A549 (cell line): ENCODE data around the gene DYNC1I2. TPM values are rescaled to one million over a fixed set of nuclear protein-coding genes. Genes with fewer than 3 reads are reported as not detected.

Source experiments
- ATAC-seq, 2 experiments: fragments of 200-7000 bp in 1 of 2; fragments of >200 bp in 1 of 2; cut with Nextera tagmentation in 1 of 2; cut with Tn5 transposase in 1 of 2; 3 replicates each; pipeline versions ENCODE4 v1.8.0 to v1.9.1; 2018 to 2020; ENCODE audit warnings: mild to moderate bottlenecking in 1 of 2, moderate library complexity in 1 of 2
- CTCF ChIA-PET: fragments of 300-600 bp; sonication (Branson Sonifier 250); formaldehyde crosslinking; extraction: SDS; loops from one replicate; lab custom pipeline; 2021; ENCODE audit warnings: antibody characterized with exemption, inconsistent platforms; lab: Yijun Ruan, JAX
- POLR2A ChIA-PET: fragments of 350-600 bp; formaldehyde crosslinking; extraction: SDS; loops from one replicate; lab custom pipeline; 2021; ENCODE audit warnings: antibody characterized with exemption, inconsistent platforms; lab: Yijun Ruan, JAX
- DNase-seq, 2 experiments: peaks; one replicate each; pipeline versions ENCODE4 v3.0.0 to v3.0.0-alpha.2; 2011 to 2016; ENCODE audit warnings: low read depth in 1 of 2, low spot score in 1 of 2
- FAIRE-seq: peaks from 2 replicates; lab custom pipeline; 2011; peaks lifted over from hg19 to GRCh38; lab: Jason Lieb, UNC
- H3K27ac ChIP-seq, 2 experiments: fragments of >200 bp; sonication (Bioruptor Twin); formaldehyde crosslinking; 3 replicates each; pipeline ENCODE4 v1.5.1; 2016 to 2017
- H3K4me1 ChIP-seq: fragments of >200 bp; sonication (Bioruptor Twin); formaldehyde crosslinking; 3 replicates; pipeline ENCODE4 v1.6.1; 2016
- H3K4me2 ChIP-seq: fragments of >200 bp; sonication (Bioruptor Twin); formaldehyde crosslinking; 3 replicates; pipeline ENCODE4 v1.6.1; 2016
- H3K4me3 ChIP-seq: fragments of >200 bp; sonication (Bioruptor Twin); formaldehyde crosslinking; 3 replicates; pipeline ENCODE4 v1.5.1; 2016
- H3K9me3 ChIP-seq: fragments of >200 bp; sonication (Bioruptor Twin); formaldehyde crosslinking; 3 replicates; pipeline ENCODE4 v1.6.1; 2016
- BHLHE40 ChIP-seq: IDR thresholded peaks from 2 replicates; pipeline ENCODE4 v1.6.1; 2012; ENCODE audit warnings: low read depth, low read length, inconsistent platforms
- CBX2 ChIP-seq: fragments of 200-600 bp; sonication (generic); IDR thresholded peaks from 2 replicates; pipeline ENCODE4 v1.6.1; 2016; ENCODE audit warnings: low read depth, mild to moderate bottlenecking, borderline replicate concordance
- CBX8 ChIP-seq: fragments of 200-600 bp; sonication (generic); IDR thresholded peaks from 2 replicates; pipeline ENCODE4 v1.6.1; 2016
- EHF ChIP-seq: fragments of 250-450 bp; sonication (Bioruptor Pico); IDR thresholded peaks from 2 replicates; pipeline ENCODE4 v1.5.0; 2020; ENCODE audit warnings: mild to moderate bottlenecking
- EHMT2 ChIP-seq: fragments of 200-600 bp; sonication (generic); IDR thresholded peaks from 2 replicates; pipeline ENCODE4 v1.6.1; 2016; ENCODE audit warnings: antibody characterized with exemption, low read depth, mild to moderate bottlenecking, moderate library complexity
- ESRRA ChIP-seq: fragments of 150-350 bp; IDR thresholded peaks from 2 replicates; pipeline ENCODE4 v1.6.1; 2014; ENCODE audit warnings: mild to moderate bottlenecking, low read length, borderline replicate concordance
- FOSL2 ChIP-seq, 2 experiments: fragments of 450-650 bp in 1 of 2; fragments of >200 bp in 1 of 2; sonication (Bioruptor Twin) in 1 of 2; formaldehyde crosslinking; IDR thresholded peaks; 2 replicates each; pipeline versions ENCODE4 v1.5.0 to v1.6.1; 2016 to 2020; ENCODE audit warnings: mild to moderate bottlenecking in 1 of 2, moderate library complexity in 1 of 2
- HOXA7 ChIP-seq: fragments of 250-450 bp; sonication (Bioruptor Pico); IDR thresholded peaks from 2 replicates; pipeline ENCODE4 v1.5.0; 2020; ENCODE audit warnings: mild to moderate bottlenecking, moderate library complexity
- KDM1A ChIP-seq: fragments of 200-600 bp; sonication (generic); IDR thresholded peaks from 2 replicates; pipeline ENCODE4 v1.6.1; 2016; ENCODE audit warnings: low read depth, mild to moderate bottlenecking
- MAFK ChIP-seq: fragments of 450-650 bp; IDR thresholded peaks from 2 replicates; pipeline ENCODE4 v1.6.1; 2014; ENCODE audit not compliant: partially characterized antibody
- NPAS2 ChIP-seq: fragments of 250-450 bp; sonication (Bioruptor Pico); IDR thresholded peaks from 2 replicates; pipeline ENCODE4 v1.8.0; 2022; ENCODE audit warnings: mild to moderate bottlenecking, moderate library complexity, borderline replicate concordance
- NR3C1 ChIP-seq: fragments of >200 bp; sonication (Bioruptor Twin); formaldehyde crosslinking; IDR thresholded peaks from 3 replicates; pipeline ENCODE4 v1.6.1; 2017
- RFX5 ChIP-seq: fragments of 450-650 bp; IDR thresholded peaks from 2 replicates; pipeline ENCODE4 v1.7.1; 2014; ENCODE audit warnings: antibody characterized with exemption, mild to moderate bottlenecking, moderate library complexity
- TFCP2L1 ChIP-seq: fragments of 250-450 bp; sonication (Bioruptor Pico); IDR thresholded peaks from 2 replicates; pipeline ENCODE4 v1.5.0; 2021; ENCODE audit warnings: mild to moderate bottlenecking
- TP53 ChIP-seq: fragments of 250-450 bp; sonication (Bioruptor Pico); IDR thresholded peaks from 2 replicates; pipeline ENCODE4 v1.5.0; 2021; ENCODE audit warnings: mild to moderate bottlenecking, moderate library complexity
- ZFP36 ChIP-seq: fragments of 450-650 bp; IDR thresholded peaks from 2 replicates; pipeline ENCODE4 v1.6.1; 2014; ENCODE audit warnings: borderline replicate concordance; ENCODE audit not compliant: partially characterized antibody
- ZNF302 ChIP-seq: fragments of 250-450 bp; sonication (Bioruptor Pico); IDR thresholded peaks from 2 replicates; pipeline ENCODE4 v1.9.0; 2021; ENCODE audit warnings: inconsistent platforms, mild to moderate bottlenecking, moderate library complexity
- WGBS: methylation state at CpG from one replicate; pipeline ENCODE4 v1.1.6; 2017; ENCODE audit errors: missing lambda C conversion rate; 5-methylcytosine and 5-hydroxymethylcytosine counted together
- polyA plus RNA-seq, 4 experiments: library from polyadenylated mRNA; depleted of rRNA in 3 of 4; stranded (reverse); fragments of >200 nt; fragmentation: RNase III in 1 of 4; extraction: RNeasy Plus Mini Kit Qiagen cat#74134 plus additional on column Dnase treatment in 1 of 4; gene quantifications; 2 replicates in 3 of 4; 3 replicates in 1 of 4; pipeline ENCODE4 v1.2.3, GENCODE V29; 2011 to 2017
- TF ChIP-seq, protein P1 (sequence below): fragments of 450-650 bp; IDR thresholded peaks from 2 replicates; pipeline ENCODE4 v1.6.1; 2014; ENCODE audit warnings: antibody characterized with exemption
- TF ChIP-seq, protein P2 (sequence below): fragments of 250-450 bp; sonication (Bioruptor Pico); IDR thresholded peaks from 2 replicates; pipeline ENCODE4 v1.5.0; 2020; ENCODE audit warnings: low read depth, mild to moderate bottlenecking, moderate library complexity
- TF ChIP-seq, protein P3 (sequence below): fragments of >200 bp; sonication (Bioruptor Twin); formaldehyde crosslinking; IDR thresholded peaks from 3 replicates; pipeline ENCODE4 v1.5.1; 2016
- TF ChIP-seq, protein P4 (sequence below): fragments of 200-600 bp; sonication (generic); IDR thresholded peaks from 2 replicates; pipeline ENCODE4 v1.6.1; 2016; ENCODE audit warnings: antibody characterized with exemption, mild to moderate bottlenecking, moderate library complexity
- TF ChIP-seq, protein P5 (sequence below): fragments of 150-350 bp; IDR thresholded peaks from 2 replicates; pipeline ENCODE4 v1.6.1; 2014; ENCODE audit warnings: low read depth, mild to moderate bottlenecking, low read length
- TF ChIP-seq, protein P6 (sequence below): fragments of 250-450 bp; sonication (Bioruptor Pico); IDR thresholded peaks from 2 replicates; pipeline ENCODE4 v1.5.0; 2021; ENCODE audit warnings: mild to moderate bottlenecking, moderate library complexity, borderline replicate concordance
- TF ChIP-seq, protein P7 (sequence below): IDR thresholded peaks from 2 replicates; pipeline ENCODE4 v1.6.1; 2012

Gene DYNC1I2
- polyA plus RNA-seq, 2 of the 4 experiments (the other 2 are of a cell fraction): 87.6 to 150 TPM

DNA sequence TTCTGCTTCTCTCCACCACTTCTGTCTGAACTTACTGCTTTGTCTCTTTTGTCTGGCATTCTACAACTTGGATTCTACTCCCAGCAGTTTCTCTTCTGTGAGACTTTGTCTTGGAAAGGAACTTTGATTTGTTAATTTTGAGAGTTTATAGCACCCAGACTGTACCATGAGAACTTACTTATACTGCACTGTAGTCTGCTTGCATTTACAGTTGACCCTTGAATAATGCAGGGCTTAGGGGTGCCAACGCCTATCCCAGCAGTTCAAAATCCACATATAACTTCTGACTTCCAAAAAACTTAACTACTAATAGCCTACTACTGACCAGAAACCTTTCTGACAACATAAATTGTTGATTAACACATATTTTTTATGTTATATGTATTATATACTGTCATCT is 55.5 kb downstream of the DYNC1I2 start:
- Histone ChIP-seq H3K4me3 (no peak overlapping the region), H3K9me3 (no peaks in the 10 kb centered on the region), H3K4me2 (no peak overlapping the region), H3K27ac (no peak overlapping the region), H3K4me1 (no peaks in the 10 kb centered on the region)
- DNase-seq (no peak), ATAC-seq (no peak), FAIRE-seq (no peak)
- ChIA-PET POLR2A (no interaction called here), CTCF (no interaction called here)
- 56% methylated on average over 1 of the region's 1 CpG for WGBS
- TF ChIP-seq HOXA7 (CRISPR knock-in tag) (no peak), CBX2 (no peak)

DNA sequence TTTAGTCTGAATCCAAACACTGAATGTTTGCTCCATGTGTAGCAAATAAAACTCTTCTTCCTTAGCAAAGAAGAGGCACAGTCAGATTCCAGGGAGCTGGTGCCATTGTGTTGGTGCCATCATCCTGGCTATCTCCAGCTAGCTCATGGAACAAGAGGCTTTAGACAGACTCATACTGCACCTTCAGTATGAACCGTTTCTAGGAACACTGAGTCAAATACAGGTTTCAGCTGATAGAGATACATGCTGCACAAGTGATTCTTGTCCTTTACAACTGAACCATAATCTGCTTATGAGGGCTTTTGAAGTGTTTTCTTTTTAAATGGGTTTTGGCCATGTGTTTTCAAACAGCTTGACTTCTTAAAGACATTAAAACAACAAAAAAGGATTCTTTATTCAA is 57.9 kb downstream of the DYNC1I2 start:
- no peak for ATAC-seq
- CTCF ChIA-PET: no interaction called here
- WGBS: 65% methylated on average over 1 of the region's 1 CpG
- Histone ChIP-seq H3K27ac (no peak overlapping the region), H3K9me3 (no peaks in the 10 kb centered on the region), H3K4me2 (no peak overlapping the region), H3K4me1 (no peaks in the 10 kb centered on the region)
- POLR2A ChIA-PET: no interaction called here
- no peak for TF ChIP-seq RFX5
- TF ChIP-seq ZFP36: no peak
- no peak for TF ChIP-seq MAFK
- TF ChIP-seq NPAS2: no peak
- TF ChIP-seq, protein P1, sequence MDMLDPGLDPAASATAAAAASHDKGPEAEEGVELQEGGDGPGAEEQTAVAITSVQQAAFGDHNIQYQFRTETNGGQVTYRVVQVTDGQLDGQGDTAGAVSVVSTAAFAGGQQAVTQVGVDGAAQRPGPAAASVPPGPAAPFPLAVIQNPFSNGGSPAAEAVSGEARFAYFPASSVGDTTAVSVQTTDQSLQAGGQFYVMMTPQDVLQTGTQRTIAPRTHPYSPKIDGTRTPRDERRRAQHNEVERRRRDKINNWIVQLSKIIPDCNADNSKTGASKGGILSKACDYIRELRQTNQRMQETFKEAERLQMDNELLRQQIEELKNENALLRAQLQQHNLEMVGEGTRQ: no peak
- no peak for TF ChIP-seq EHF (CRISPR knock-in tag)
- TF ChIP-seq KDM1A: no peak
- TF ChIP-seq TP53 (CRISPR knock-in tag): no peak
- TF ChIP-seq, protein P2, sequence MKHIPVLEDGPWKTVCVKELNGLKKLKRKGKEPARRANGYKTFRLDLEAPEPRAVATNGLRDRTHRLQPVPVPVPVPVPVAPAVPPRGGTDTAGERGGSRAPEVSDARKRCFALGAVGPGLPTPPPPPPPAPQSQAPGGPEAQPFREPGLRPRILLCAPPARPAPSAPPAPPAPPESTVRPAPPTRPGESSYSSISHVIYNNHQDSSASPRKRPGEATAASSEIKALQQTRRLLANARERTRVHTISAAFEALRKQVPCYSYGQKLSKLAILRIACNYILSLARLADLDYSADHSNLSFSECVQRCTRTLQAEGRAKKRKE (CRISPR knock-in tag): no peak
- TF ChIP-seq, all 56 proteins: peak for 0
- FAIRE-seq (no peak), DNase-seq (no peak)
- no peak overlapping the region for H3K4me3 ChIP-seq

DNA sequence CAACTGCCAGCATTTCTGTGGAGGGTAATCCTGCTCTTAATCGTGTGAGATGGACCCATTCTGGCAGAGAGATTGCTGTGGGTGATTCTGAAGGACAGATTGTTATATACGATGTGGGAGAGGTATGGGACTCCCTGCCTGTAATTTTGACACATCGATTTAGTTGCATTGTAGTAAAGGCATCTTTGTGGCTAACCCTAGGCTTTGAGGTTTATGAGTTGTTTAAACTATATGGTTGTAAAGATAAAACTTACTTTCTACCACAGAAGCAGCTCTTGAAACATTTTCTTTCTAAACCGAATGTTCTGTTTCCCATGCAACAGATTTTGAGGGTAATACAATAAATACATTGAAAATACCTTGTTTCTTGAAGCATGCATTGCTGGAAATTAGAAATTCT is 58.5 kb downstream of the DYNC1I2 start:
- H3K4me2 ChIP-seq: no peak overlapping the region
- ATAC-seq: no peak
- POLR2A ChIA-PET: no interaction called here
- no peak for DNase-seq
- no peaks in the 10 kb centered on the region for H3K4me1 ChIP-seq
- H3K27ac ChIP-seq: no peak overlapping the region
- FAIRE-seq: no peak
- H3K9me3 ChIP-seq: no peaks in the 10 kb centered on the region
- 82% methylated on average over 4 of the region's 4 CpGs for WGBS
- CTCF ChIA-PET: no interaction called here
- H3K4me3 ChIP-seq: no peak overlapping the region
- TF ChIP-seq RFX5 (no peak), CBX8 (no peak), ZNF302 (CRISPR knock-in tag) (no peak), FOSL2 (IDR thresholded peaks at IDR 0.05) (no peak), FOSL2 (CRISPR knock-in tag; IDR thresholded peaks at IDR 0.05) (no peak), BHLHE40 (no peak), EHMT2 (no peak), NR3C1 (no peak), CBX2 (no peak), TFCP2L1 (CRISPR knock-in tag) (no peak), ESRRA (no peak)
- TF ChIP-seq, protein P3, sequence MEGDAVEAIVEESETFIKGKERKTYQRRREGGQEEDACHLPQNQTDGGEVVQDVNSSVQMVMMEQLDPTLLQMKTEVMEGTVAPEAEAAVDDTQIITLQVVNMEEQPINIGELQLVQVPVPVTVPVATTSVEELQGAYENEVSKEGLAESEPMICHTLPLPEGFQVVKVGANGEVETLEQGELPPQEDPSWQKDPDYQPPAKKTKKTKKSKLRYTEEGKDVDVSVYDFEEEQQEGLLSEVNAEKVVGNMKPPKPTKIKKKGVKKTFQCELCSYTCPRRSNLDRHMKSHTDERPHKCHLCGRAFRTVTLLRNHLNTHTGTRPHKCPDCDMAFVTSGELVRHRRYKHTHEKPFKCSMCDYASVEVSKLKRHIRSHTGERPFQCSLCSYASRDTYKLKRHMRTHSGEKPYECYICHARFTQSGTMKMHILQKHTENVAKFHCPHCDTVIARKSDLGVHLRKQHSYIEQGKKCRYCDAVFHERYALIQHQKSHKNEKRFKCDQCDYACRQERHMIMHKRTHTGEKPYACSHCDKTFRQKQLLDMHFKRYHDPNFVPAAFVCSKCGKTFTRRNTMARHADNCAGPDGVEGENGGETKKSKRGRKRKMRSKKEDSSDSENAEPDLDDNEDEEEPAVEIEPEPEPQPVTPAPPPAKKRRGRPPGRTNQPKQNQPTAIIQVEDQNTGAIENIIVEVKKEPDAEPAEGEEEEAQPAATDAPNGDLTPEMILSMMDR: no peak
- TF ChIP-seq, protein P4, sequence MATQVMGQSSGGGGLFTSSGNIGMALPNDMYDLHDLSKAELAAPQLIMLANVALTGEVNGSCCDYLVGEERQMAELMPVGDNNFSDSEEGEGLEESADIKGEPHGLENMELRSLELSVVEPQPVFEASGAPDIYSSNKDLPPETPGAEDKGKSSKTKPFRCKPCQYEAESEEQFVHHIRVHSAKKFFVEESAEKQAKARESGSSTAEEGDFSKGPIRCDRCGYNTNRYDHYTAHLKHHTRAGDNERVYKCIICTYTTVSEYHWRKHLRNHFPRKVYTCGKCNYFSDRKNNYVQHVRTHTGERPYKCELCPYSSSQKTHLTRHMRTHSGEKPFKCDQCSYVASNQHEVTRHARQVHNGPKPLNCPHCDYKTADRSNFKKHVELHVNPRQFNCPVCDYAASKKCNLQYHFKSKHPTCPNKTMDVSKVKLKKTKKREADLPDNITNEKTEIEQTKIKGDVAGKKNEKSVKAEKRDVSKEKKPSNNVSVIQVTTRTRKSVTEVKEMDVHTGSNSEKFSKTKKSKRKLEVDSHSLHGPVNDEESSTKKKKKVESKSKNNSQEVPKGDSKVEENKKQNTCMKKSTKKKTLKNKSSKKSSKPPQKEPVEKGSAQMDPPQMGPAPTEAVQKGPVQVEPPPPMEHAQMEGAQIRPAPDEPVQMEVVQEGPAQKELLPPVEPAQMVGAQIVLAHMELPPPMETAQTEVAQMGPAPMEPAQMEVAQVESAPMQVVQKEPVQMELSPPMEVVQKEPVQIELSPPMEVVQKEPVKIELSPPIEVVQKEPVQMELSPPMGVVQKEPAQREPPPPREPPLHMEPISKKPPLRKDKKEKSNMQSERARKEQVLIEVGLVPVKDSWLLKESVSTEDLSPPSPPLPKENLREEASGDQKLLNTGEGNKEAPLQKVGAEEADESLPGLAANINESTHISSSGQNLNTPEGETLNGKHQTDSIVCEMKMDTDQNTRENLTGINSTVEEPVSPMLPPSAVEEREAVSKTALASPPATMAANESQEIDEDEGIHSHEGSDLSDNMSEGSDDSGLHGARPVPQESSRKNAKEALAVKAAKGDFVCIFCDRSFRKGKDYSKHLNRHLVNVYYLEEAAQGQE: no peak
- TF ChIP-seq, protein P5, sequence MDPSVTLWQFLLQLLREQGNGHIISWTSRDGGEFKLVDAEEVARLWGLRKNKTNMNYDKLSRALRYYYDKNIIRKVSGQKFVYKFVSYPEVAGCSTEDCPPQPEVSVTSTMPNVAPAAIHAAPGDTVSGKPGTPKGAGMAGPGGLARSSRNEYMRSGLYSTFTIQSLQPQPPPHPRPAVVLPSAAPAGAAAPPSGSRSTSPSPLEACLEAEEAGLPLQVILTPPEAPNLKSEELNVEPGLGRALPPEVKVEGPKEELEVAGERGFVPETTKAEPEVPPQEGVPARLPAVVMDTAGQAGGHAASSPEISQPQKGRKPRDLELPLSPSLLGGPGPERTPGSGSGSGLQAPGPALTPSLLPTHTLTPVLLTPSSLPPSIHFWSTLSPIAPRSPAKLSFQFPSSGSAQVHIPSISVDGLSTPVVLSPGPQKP: no peak
- TF ChIP-seq, protein P6, sequence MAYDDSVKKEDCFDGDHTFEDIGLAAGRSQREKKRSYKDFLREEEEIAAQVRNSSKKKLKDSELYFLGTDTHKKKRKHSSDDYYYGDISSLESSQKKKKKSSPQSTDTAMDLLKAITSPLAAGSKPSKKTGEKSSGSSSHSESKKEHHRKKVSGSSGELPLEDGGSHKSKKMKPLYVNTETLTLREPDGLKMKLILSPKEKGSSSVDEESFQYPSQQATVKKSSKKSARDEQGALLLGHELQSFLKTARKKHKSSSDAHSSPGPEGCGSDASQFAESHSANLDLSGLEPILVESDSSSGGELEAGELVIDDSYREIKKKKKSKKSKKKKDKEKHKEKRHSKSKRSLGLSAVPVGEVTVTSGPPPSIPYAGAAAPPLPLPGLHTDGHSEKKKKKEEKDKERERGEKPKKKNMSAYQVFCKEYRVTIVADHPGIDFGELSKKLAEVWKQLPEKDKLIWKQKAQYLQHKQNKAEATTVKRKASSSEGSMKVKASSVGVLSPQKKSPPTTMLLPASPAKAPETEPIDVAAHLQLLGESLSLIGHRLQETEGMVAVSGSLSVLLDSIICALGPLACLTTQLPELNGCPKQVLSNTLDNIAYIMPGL (CRISPR knock-in tag): no peak
- TF ChIP-seq, protein P7, sequence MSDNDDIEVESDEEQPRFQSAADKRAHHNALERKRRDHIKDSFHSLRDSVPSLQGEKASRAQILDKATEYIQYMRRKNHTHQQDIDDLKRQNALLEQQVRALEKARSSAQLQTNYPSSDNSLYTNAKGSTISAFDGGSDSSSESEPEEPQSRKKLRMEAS: no peak
